Measurements from ENCODE around the gene LCN15.
"Not testable (repeated sequence)": the region's sequence is repeated elsewhere in the genome, so short reads cannot be mapped to it uniquely, and the experiment has no call there.

Gene LCN15

DNA sequence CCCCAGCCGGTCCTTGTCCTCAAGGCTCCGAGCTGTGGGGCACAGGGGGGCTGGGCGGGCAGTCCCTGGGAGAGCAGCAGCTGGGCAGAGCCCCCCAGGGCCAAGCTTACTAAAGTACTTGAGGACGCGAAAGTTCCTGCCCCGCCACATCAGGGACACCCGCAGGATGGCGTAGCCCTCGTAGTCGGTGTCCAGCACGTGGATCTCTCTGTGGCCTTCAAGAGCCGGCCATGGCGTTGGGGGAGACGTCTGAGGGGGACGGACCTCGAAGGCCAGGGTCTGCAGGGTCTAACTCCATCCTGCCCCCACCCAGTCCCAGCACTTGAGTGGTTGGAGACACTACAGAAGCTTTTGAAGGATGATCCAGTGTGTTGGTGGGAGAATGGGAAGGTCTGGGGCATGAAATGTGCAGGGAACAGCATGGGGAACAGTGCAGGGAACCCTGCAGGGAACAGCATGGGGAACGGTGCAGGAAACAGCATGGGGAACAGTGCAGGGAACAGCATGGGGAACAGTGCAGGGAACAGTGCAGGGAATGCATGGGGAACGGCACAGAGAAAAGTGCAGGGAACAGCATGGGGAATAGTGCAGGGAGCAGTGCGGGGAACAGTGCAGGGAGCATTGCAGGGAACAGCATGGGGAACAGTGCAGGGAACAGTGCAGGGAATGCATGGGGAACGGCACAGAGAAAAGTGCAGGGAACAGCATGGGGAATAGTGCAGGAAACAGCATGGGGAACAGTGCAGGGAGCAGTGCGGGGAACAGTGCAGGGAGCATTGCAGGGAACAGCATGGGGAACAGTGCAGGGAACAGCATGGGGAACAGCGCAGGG is 8.8 kb downstream of the LCN15 start:
- not testable (repeated sequence) for DNase-seq (ENCODE audit: low spot score)

DNA sequence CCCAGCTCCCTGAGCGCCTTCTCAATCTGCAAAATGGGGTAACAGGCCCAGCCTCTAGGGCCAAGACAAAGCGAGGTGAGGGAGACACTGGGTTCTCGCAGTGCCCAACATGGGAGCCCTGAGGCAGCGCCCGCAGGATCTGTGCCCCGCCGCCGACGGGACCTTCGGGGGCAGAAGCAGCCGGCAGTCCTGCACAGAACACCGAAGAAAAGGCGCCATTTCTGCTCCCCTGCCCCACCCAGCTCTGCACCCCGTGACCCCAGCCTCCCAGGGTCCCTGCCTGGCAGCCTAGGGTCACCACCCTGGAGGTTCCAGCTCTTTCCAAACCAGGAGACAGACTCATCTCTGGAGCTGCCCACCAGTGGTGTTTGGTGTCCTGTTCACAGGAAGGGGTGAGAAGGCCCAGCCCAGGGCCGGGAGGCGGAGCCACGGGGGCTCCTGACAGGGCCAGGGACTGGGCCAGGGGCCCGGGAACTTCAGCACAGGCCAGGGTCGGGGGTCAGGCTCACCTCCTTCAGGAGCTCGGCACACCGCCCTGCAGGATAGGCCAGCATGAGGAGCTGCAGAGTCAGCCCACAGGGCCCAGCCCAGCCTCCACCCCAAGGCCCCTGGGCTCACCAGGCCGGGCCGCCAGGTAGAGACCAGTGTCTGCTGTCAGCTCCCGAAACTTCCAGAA is 9.6 kb downstream of the LCN15 start:
- DNase-seq (ENCODE audit: low spot score): no peak

DNA sequence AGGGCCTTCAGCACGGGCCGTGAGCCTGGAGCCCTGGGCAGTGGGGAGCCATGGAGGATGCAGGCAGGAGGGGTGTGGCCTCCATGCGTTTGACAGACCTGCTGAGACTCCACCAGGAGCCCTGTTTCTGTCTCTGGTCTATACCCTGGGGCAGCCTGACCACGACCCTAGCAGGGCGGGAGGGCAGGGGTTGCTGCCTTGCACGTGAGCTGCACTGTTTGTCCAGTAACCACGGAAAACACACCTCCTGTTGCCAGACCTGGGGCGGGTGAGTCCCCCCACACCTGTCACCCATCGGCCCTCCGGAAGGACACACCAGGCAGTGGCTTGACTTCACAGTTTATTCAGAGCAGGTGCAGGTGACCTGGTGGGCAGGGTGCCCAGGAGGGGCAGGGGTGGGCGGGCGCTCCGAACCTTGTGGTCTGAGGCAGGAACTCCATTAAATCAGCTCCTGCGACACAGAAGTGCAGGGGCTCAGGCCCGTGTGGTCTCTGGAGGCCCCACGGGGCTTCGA is 10.2 kb downstream of the LCN15 start:
- no peak for DNase-seq (ENCODE audit: low spot score)

DNA sequence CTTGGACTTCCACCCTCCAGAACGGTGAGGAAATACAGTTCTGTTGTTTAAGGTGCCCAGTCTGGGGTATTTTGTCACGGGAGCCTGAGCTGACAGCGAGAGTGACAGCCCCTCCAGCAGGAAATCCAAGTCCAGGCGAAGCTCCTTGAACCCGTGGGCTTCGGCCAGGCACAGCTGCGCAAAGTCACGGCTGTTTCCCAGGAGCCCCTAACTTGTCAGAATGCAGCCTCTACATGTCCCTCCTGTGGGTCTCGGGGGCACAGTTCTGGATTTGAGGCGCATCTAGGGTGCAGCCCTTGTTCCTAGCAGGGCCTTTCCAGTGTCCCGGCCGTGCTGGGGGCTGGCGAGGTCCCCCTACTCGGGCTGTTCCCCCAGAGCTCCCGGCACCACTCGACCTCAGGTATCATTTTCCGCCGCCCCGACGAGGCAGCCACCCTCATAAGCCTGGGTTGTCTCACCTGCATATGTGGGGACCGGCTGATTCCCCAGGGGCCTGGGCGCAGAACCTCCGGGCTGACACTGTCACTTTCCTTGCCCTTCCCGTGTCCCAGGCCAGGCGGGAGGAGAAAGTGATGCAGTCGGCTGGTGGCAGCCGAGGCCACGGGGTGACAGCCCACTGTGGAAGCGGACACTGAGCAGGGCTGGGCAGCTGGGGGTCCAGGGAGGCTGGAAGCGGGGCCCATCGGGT is 10.8 kb downstream of the LCN15 start:
- no peak for DNase-seq (ENCODE audit: low spot score)

DNA sequence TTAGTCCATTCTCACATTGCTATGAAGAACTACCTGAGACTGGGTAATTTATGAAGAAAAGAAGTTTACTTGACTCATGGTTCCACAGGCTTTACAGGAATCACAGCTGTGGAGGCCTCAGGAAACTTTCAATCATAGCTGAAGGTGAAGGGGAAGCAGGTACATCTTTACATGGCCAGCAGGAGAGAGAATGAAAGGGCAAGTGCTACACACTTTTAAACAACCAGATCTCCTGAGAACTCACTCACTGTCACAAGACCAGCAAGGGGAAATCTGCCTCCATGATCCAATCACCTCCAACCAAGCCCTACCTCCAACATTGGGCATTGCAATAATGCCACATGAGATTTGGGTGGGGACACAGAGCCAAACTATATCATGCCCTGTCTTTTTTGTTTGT is 12.5 kb downstream of the LCN15 start:
- no peak for DNase-seq (ENCODE audit: low spot score)

DNA sequence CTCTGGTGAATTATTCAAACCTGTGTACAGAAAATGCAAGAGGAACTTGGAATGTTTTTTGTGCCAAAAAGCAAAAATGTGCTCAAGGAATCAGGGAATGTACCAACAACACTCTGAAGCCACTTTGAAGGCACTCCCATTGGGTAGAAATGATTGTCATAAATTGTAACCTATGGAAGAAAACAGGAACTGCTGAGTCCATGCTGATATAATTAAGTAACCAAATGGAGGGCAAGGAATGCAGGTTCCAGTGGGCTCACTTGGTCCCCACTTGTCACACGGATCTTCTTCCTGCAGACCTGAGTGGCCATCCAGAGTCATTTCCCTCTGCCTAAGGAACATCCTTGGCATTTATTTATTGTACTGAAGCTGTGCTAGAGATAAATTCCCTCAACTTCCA is 13.1 kb downstream of the LCN15 start:
- no peak for DNase-seq (ENCODE audit: low spot score)

DNA sequence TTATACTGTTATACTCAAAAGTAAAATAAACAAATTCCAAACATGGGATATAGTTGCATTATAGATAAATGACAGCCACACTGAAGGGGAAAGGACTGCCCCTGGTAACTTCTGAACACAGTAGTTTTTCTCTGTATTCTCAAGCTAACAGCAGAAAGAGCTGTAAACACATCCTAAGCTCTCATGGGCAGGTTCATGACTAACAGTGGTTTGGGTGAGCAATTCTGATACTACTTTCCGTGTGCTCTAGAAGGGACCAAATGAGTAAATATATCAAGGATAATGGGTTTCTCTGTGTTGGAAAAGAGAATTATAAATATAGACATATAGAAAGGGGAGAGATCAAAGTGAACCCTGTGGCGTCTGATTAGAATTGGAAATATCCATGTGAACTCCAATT is 13.8 kb downstream of the LCN15 start:
- DNase-seq (ENCODE audit: low spot score): no peak

DNA sequence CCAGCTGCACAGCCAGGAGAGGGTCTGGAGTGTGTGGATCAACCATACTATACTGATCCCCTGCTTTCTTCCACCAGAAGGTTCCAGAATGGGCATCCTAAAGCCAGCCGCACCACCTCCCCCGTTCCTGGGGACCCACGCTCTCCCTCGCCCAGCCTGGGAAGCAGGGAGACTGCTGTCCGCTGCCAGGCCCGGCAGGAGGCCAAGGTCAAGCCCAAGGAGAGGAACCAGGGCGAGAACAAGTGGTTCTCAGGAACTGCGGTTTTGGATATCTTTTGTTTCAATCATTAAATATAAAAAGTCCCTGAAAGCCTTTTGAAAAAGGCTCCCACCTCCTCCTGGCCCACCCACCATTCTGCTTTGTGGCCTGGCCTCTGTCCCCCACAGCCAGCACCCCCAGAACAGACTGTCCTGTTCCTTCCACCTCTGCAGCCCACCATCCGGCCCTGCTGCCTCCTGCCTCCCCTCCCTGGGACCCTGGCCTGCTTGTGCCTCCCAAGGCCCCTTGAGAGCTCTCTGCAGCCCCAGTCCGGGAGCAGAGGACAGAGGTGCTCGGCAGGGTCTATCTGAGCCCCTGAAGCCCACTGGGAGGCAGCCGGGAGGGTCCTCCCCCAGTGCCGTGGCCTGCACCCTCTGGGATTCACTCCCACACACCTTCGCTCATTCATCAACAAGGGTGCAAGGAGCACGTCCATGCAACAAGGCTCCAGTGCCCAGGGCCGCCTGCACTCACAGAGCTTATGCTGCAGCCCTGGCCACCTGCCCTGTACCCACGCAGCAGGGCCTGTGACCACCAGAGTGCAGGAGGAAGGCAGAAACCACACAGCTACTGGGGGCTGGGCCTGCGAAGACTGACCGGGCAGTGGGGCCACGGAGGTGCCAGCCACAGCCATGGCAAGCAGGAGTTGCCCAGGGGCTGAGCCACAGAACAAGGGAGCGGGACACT is 15.4 kb downstream of the LCN15 start:
- DNase-seq (ENCODE audit: low spot score): no peak

DNA sequence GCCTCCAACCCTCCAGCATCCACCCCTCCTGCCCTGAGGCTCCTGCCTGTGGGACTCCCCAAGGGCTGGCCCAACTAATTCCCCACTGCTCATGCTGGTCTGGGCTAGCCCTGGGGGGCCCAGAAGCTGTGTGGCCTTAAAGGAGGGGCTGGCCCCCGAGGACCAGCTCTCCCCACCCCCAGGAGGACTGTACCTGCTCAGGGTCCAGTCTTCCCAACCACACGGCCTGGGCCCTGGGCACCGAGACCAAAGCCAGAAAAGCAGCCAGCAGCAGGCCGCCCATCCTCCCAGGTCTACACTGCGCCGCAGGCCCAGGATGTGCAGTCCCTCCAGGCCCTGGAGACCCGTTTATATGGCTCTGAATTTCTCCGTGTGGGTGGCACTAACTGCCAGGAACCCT is 16.1 kb downstream of the LCN15 start, which contains the start of gene LCN6:
Gene LCN6, minus strand, starts transcription at position 325 of the 400 bp plus-strand sequence. Its CDS starts 42 bp downstream, at position 283.
- DNase-seq (ENCODE audit: low spot score): no peak

DNA sequence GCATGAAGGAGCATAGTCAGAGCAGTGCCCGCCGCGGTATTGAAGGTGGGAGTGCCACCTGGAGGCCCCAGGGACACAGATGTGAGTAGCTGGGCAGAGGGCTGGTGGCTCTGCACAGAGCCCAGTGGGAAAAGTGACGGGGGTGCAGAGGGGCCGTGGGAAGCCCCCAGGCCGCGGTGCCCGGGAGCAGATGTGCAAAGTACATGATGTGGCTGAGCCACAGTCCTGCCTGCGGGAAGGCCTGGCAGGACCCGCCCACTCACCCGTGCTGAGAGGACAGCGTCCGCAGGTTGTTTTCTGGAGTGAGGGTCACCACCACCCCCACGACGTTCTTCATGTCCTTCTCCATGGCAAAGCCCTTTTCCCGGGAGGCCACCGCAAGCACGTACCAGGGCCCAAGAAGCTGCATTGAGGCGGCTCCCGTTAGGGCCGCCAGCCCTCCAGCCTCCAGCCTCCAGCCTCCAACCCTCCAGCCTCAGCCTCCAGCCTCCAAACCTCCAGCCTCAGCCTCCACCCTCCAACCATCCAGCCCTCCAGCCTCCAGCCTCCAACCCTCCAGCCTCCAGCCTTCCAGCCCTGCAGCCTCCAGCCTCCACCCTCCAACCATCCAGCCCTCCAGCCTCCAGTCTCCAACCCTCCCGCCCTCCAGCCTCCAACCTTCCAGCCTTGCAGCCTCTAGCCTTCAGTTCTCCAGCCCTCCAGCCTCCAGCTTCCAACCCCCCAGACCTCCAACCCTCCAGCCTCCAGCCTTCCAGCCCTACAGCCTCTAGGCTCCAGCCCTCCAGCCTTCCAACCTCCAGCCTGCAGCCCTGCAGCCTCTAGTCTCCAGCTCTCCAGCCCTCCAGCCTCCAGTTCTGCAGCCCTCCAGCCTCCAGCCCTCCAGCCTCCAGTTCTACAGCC is 16.9 kb downstream of the LCN15 start:
- no peak for DNase-seq (ENCODE audit: low spot score)

DNA sequence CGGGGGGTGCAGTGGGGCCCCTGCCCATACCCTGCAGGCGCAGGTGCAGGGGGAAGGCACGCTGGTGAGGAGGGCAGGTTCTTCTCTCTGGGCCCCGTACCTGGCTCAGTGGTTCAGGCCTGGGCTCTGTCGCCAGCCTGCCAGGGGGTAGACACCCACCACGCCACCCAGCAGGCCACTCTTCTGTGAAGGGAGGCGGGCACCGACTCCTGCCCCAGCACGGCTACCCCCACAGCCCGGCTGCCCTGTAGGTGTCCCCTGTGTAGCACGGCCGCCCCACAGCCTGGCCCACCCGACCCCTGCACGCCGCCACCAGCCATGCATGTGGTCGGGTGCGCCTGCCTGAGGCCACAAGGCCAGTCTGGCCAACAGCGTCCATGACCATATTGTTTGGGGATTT is 17.7 kb downstream of the LCN15 start:
- no peak for DNase-seq (ENCODE audit: low spot score)

DNA sequence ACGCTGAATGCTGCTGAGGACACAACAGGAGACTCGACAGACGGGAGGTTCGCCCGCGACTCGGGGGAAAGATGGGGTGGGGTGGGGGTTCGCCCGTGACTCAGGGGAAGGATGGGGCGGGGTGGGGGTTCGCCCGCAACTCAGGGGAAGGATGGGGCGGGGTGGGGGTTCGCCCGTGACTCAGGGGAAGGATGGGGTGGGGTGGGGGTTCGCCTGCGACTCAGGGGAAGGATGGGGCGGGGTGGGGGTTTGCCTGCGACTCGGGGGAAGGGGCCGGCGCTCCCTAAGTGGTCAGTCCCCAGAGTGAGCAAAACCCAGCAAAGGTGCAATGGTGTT is 18.2 kb downstream of the LCN15 start:
- DNase-seq (ENCODE audit: low spot score): no peak

DNA sequence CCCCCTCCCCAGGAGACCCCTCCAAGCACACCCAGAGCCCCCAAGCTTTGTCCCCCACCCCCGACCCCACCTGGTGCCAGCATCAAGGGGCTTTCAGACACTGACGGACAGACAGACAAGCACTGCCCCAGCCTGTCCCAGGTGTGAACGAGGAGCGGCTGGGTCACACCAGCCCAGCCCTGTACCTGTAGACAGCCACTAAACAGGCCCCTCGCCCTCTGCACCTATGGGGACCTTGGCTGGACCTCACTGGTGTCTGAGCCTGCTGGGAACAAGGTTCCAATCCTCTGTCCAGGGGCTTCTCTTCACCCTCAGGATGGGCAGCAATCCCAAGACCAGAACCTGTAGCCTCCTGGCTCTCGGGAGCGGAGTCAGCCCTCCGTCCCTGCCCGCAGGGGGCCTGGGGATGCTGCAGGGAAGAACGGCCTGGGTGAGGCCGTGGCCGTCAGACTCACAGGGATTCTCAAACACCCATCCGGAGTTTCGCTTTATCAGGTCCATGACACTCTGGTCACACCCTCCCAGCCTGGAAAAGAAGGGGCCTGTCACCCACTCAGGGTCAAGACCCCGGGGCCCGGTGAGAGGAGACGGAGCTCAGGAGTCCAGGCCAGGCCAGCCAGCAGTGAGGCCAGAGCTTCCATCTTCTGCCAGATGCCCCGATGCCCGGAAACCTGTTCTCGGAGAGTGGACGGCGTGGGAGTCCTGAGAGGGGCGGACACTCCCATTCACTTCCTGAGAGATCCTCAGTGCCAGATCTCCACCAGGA is 18.7 kb downstream of the LCN15 start:
- DNase-seq (ENCODE audit: low spot score): no peak

DNA sequence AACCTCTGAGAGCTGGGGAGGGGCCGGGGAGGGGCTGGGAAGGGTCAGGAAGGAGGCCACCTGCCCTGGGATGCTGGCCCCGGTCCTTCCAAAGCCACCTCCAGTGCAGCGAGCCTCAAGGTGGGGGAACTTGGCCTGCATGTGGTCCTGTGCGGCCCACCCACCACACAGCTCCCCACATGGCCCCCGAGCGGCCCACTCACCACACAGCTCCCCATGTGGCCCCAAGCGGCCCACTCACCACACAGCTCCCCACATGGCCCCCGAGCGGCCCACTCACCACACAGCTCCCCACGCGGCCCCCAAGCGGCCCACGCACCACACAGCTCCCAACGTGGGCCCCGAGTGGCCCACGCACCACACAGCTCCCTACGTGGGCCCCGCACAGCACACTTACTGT is 19.5 kb downstream of the LCN15 start:
- no peak for DNase-seq (ENCODE audit: low spot score)

DNA sequence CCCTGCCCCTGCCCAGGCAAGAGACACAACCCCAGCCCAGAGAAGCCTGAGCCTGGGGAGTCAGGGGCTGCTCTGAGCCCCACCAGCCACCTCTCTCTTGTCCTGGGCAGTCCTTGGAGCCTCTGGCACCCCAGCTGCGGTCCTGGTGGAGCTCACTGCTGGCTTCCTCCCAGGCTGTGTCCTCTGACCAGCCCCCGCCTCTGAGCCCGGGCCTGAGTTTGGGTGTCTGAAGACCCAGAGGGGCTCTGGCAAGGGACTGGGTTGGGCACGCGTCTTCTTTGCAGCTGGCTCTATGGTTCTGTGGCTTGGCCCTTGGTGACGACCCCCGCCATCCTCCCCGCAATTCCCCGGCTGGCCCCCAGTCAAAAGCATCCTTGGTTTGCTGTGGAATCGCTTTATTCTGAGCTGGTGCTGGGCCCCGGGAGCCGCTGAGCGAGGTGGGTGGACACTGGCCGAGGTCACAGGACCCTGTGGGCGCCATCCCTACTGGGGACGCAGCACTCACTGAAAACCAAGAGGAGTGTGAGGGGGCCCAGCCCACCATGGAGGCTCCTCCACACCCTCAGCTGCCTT is 20.6 kb downstream of the LCN15 start:
- no peak for DNase-seq (ENCODE audit: low spot score)

DNA sequence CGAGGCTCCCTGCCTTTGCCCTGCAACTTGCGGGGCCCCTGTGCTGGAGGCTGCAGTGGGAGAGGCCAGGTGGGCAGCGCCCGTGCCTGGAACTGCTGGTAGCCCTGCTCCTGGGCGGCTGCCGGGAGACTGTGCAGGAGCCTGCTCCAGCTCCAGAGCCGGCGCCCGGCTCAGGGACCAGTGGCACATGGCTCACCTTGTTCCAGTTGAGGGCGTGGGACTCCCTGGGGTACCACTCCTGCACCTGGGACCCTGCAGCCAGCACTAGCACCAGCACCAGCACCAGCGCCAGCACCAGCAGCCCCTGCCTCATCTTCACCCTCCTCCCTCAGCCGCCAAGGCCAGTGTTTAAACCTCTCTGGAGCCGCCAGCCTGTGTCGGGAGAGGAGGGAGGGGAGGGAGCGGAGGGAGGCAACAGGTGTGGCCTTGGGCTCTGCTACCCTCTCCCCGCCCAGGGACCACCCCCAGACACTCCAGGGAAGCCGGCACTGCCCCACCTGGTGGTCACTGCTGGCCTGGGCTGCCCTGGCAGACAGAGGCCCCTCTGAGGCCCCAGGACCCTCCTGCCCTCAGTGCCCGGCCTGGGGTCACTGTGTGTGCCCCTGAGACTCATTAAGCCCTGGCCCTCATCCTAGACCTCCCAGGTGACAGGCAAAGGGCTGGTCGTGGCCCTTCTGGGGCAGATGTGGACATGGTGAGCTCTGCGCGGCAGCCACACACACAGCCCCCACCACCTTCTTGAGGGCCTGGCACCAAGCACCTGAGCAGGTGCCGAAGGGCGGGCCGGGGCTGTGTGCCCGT is 21.5 kb downstream of the LCN15 start, which contains the start of gene LCN10:
Gene LCN10, minus strand, starts transcription at position 350 of the 801 bp plus-strand sequence. Its CDS starts 37 bp downstream, at position 313.
- no peak for DNase-seq (ENCODE audit: low spot score)

DNA sequence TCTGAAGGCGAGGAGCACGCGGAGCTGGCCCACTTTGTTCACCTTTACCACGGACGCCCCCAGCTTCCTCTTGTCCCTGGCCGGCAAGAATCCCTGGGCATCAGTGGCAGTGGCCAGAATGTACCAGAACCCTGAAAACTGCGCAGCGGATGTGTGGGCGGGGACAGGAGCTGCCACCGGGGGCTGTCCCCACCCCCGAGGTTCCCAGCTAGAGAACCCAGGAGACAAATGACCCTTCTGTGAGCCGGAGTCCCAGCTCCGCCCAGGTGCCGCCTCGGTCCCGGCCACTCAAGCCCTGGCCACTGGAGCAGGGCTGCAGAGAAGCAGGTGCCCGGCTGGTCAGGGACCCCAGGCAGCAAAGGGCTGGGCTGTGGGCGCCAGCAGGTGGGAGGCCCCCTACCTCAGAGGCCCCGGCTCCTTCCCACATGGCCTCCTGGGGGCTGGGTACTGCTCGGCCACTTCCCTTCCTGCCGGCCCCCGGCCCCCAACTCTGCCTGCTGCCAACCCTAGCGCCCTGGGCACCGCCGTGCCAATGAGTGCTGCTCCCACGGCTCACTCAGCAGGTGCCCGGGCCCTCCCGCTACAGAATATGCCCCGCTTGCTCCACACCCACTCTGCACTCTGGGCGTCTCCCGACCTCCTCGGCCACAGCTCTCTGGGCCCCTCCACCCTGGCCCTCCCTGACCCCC is 22.3 kb downstream of the LCN15 start:
- no peak for DNase-seq (ENCODE audit: low spot score)
